GM18519 (cell line): ENCODE data around the gene SPEG.

Experiments
- ATAC-seq: cut with Tn5 transposase; IDR thresholded peaks from one replicate; pipeline ENCODE4 v1.9.1; 2021; ENCODE audit warnings: mild to moderate bottlenecking, moderate library complexity; ENCODE audit not compliant: unreplicated experiment, low FRiP score

The SPEG gene

DNA sequence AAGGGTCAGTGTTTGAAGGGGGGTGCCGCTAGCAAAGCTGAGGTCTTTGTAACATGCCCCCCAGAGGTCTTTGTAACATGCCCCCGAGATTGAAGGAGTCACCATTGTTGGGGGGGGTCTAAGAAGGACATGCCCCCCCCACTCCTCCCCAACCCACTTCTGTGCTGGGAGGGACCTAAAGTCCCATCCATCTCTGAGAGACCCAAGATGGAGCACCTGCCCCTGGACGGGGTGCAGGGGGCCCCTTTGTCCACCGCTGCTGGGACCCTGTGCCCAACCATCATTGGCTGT, 73.7 kb downstream of the SPEG start:
- no peak for ATAC-seq

DNA sequence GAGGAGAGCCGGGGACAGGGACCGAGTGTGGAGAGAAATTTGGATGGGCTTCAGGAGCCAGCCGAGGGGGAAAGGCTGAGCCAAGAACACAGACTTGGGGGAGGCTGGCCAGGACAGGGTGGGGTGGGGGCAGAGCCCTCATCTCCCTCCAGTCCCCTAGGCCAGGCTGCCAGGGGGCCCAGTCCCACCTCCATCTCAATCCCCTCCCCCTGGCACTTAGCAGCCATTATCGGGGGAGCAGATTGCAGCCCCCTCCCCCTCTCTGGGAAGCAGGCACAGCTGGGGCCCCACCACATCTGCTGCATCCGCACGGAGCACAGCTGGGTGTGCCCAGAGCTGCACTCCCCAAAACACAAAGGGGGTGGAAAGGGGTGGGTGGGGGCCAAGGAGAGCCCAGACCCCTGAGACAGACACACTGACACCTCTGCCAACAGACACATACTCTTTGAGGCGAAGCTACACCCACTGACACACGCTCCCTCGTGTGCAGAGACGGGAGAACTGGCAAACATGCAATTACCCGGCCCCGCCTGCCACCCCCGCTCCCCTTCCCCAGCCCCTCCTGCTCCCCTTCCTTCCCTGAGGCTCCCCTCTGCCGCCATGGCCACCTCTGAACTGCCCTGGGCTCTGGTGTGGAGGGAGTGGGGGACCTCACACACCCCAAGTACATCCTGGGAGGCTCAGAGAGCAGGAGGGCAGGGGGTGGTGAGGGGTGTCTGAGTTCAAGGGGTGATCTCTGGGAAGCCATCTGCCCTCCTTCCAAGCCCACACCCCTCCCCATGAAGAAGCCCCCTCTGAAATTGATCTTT, 74.5 kb downstream of the SPEG start:
- no peak for ATAC-seq

DNA sequence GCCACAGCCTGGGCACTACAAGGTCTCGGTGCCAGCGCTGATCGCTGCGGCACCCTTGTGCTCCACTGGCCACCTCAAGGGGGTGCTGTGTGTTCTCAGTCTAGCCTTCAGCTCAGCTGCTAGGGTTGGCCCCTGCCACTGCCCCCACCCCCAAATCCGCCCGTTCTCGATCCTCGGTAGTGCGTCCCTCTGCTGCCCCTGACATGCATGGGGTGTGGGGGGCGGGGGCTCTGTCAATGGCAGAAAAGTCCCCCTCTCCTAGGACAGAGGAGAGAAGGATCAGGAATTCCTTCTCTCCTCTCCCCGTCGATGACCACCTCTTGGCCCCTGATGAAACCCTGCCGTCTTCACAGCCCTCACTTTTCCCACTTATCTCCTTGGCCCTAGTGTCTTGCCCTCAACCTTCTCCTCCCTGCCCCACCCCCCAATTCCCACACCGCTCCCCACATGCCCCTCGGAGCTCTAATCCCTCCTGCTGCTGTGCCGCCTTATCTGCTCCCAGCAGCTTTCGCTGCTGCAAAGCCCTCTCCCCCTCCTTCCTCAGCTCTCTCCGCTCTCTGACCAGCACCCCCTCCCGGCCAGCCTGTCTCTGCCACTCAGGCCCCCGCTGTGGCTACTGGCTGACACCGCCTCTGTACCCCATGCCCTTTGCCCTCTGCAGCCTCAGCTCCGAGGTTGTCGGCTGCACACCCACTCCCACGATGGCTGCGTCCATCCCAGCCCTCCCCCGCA, 75.3 kb downstream of the SPEG start:
- peak; percentile 42 for ATAC-seq

- ATAC-seq, result no peak
Measured at GRCh38 chr2:219510512-219511135, 76.0 kb downstream of the SPEG start.

DNA sequence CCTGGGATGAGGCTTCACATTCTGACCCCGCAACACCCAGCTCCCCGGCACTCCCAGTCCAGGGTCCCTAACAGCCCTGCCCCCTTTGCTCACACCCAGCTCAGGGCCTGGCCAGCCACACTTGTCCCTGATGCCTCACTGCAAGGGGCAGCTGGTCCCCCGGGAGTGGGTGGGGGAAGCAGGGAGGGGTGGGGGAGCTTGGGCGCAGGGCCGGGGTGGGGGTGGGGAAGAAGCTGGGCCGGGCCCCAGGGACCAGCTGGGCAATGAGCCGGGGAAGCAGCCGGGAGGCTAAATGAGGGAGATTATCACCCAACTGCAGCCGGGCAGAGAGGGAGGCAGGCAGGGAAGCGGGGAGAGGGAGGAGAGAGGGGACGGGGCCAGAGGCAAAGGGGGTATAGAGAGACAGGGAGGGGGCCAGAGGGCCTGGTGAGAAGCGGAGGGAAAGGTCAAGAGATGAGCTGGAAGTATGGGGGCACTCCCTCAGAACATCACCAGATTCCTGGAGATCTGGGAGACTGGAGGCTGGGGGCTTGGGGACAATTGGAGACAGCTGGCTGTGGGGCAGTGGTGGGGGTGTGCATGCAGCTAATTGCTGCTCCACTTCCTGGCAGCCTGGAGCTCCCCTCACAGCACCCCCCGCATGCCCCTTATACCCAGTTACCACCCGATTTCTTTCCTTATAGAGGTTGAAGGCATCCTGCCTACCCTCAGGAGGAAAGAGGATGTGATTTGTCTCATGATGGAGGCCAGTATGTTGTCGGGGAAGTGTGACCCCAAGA, 77.1 kb downstream of the SPEG start:
- no peak for ATAC-seq

DNA sequence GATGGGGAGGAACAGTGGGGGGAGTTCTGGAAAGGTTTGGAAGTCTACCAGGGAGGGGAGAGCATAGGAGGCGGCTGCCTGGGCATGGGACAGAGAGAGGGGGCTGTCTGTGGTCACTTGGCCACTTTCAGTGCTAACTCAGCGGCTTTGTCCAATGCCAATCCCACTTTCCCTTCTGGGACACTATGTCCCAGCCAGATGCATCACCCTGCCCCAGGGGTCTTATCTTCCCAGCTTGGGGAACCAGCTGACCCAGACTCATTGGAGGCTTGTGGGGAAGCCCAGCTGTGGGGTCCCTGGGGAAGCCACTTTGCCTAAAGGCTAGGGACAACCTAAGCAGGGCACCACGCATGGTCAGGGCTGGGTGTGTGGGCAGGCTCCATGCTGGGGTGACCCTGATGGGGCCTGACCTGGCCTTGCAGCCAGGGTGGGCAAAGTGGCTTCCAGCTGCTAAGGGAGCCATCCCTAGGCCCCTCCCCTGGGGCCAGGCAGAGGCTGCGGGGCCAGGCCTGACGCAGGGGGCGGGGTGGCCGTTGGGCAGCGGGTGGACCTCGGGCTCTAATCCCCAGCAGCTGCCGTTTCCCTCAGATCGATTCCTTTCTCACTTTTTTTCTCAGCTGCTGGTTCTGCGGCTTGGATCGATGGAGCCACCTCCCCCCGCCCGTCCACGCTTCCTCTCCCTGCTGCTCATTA, 78.0 kb downstream of the SPEG start:
- no peak for ATAC-seq

DNA sequence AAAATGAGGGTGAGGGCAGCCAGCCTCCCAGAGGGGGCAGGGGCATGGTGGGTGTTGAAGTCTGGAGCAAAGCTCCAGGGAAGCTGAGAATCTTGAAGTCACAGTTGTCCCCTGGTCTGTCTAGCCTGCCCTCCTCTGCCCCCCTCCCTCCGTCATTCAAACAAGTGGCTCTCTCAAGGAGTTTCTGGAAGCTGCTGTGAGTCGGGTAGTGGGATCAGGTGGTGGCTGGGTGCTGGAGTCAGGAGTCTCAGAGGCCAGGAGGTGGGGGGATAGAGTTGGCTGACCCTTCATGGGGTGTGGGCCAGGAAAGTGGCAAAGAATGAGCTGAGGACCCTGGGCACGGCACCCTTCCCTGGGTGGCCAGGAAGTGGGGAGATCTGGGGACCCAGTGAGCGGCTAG, 79.1 kb downstream of the SPEG start:
- no peak for ATAC-seq

GRCh38 chr2:219514196-219514761, 79.6 kb downstream of the SPEG start, which contains the start of gene ASIC4:
Gene ASIC4, plus strand, starts transcription at chr2:219514482. Its CDS starts 243 bp downstream, at chr2:219514725.
- ATAC-seq, result no peak

DNA sequence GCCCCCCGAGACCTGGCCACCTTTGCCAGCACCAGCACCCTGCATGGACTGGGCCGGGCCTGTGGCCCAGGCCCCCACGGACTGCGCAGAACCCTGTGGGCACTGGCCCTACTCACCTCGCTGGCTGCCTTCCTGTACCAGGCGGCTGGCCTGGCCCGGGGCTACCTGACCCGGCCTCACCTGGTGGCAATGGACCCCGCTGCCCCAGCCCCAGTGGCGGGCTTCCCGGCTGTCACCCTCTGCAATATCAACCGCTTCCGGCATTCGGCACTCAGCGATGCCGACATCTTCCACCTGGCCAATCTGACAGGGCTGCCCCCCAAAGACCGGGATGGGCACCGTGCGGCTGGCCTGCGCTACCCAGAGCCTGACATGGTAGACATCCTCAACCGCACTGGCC, 80.2 kb downstream of the SPEG start:
- ATAC-seq, result no peak

DNA sequence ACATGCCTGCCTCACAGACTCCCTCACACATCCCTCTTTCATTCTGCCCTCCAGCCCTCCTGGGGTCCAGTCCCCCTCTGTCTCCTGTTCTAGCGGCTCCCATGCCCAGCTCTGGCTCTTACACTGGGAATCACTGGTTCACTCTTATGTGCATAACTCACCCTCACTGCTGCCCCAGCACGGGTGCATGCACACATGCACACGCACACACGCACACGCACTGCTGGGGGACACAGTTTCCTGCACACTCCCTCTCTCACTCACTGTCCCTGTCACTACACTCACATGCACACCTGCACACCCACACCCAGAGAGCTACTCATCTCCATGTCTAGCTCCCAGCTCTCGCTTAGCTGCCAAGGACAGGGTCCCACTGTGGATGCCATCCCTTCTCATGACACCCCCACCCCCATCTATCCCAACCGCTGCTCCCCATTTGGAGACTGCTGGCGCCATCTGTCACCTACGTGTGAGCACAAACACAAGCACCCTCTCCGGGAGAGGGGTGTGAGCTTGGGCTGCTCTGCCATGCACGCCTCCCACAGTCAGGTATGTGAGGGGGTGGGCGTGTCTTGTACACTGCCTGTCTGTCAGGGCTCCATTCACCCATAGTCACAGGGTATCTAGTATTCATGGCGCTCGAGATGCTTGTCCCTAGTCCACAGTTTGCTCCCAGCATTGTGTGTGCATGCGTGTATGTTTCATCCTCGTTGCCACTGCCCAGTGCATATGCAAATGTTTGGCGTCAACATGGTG, 81.4 kb downstream of the SPEG start:
- ATAC-seq, result no peak

DNA sequence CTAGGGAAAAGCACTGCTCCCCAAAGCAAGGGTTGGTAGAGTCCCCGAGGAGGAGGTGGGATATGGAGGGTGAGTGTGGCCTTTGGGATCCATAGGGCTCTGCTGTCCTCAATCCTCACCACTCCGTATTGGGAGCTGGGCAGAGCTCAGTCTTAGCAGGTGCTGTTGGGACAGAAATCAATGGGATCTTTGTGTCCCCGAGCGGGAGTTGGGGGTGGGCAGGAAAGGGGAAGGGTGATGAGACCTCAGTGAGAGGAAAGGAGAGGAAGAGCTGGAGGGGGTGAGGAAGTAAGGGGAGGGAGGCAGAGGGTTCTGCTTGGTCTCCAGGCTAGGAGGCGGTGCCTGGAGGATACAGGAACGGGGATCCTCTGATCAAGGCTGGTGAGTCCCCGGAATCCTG, 82.2 kb downstream of the SPEG start:
- ATAC-seq, result no peak

GRCh38 chr2:219517954-219518778, 83.5 kb downstream of the SPEG start:
- no peak for ATAC-seq

- no peak for ATAC-seq
Measured at GRCh38 chr2:219519526-219519916, 84.9 kb downstream of the SPEG start.

GRCh38 chr2:219520079-219520478, 85.4 kb downstream of the SPEG start:
- ATAC-seq, result no peak

DNA sequence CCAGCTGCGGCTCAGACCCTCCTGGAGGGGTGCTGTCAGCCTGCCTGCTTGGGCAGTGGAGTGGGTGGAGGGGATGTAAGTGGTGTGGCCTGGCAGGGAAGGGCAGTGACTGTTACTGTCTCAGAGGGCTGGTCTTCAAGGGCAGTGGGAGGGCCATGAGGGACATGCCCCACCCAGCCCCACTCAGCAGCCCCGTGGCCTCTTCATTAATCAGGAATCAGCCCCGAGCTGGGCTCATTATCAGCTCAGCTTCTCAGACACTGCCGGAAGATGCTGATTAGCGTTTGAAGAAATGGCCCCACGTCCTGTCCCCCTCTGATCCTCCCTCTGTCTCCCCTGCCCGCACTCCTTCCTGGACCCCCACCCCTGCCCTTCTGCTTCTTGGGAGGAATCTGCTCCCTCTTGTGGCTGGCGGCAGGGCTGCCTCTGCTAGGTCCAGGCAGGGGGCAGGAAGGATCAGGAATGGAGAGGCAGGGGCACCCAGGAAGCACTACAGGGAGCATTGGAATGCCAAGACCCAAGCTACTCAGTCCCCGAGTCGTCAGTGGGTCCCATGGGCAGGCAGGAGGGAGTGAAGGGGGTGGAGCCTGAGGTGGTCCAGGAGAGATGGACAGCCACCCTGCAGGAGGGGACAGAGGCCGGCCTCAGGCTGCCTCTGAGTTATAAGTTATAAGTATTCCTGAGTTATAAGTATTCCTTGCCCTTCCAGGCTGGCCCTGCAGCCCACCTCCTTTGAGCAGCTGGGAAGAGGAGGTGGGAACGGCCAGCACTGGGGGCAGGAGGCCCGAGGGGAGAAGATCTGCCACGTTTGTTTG, 86.6 kb downstream of the SPEG start:
- ATAC-seq, result no peak

- no peak for ATAC-seq
Measured at GRCh38 chr2:219522111-219523030, 87.7 kb downstream of the SPEG start.
